Esophagus (tissue), 2 donors: ENCODE data around the gene KRTAP4-11. TPM values are rescaled to one million over a fixed set of nuclear protein-coding genes. Genes with fewer than 3 reads are reported as not detected.
"Not testable (repeated sequence)": the region's sequence is repeated elsewhere in the genome, so short reads cannot be mapped to it uniquely, and the experiment has no call there.

Source experiments
- H3K27ac ChIP-seq, 2 donors: one replicate each; pipeline ENCODE4 v1.5.1; 2013; ENCODE audit warnings: low read depth in 2 of 2, mild to moderate bottlenecking in 2 of 2, inconsistent platforms in 1 of 2, low read length in 1 of 2, moderate library complexity in 1 of 2
- H3K27me3 ChIP-seq, 2 donors: one replicate each; pipeline ENCODE4 v1.6.1; 2013; ENCODE audit warnings: low read length in 2 of 2, control low read depth in 1 of 2, mild to moderate bottlenecking in 1 of 2; ENCODE audit not compliant: insufficient read depth in 2 of 2, control insufficient read depth in 1 of 2
- H3K36me3 ChIP-seq, 2 donors: one replicate each; pipeline ENCODE4 v1.6.1; 2013; ENCODE audit warnings: low read length in 1 of 2; ENCODE audit not compliant: control insufficient read depth in 2 of 2, insufficient read depth in 2 of 2
- H3K4me1 ChIP-seq, 2 donors: one replicate each; pipeline ENCODE4 v1.6.1; 2013; ENCODE audit warnings: low read length in 1 of 2; ENCODE audit not compliant: control insufficient read depth in 2 of 2, insufficient read depth in 2 of 2
- H3K4me3 ChIP-seq, 2 donors: one replicate each; pipeline ENCODE4 v1.5.1; 2013; ENCODE audit warnings: low read length in 2 of 2, mild to moderate bottlenecking in 2 of 2, low read depth in 1 of 2, moderate library complexity in 1 of 2
- H3K9me3 ChIP-seq, 2 donors: one replicate each; pipeline ENCODE4 v1.6.1; 2013; ENCODE audit warnings: mild to moderate bottlenecking in 2 of 2, low read depth in 1 of 2, low read length in 1 of 2, moderate library complexity in 1 of 2; ENCODE audit not compliant: control insufficient read depth in 2 of 2, insufficient read depth in 1 of 2
- WGBS, 2 donors: extraction: QIAGEN DNeasy Blood & Tissue Kit; methylation state at CpG; one replicate each; pipeline ENCODE4 v1.1.7; 2013; 5-methylcytosine and 5-hydroxymethylcytosine counted together
- polyA plus RNA-seq, 2 donors: library from polyadenylated mRNA; stranded (reverse); fragments of 200-250 nt; gene quantifications; one replicate each; pipeline ENCODE4 v1.2.3, GENCODE V29; 2013
- donor health status: healthy with polysubstance abuse.
- donor health status: Bipolar disorder and iron deficiency.

KRTAP4-11 gene
- polyA plus RNA-seq, 2 donors = not detected

- Histone ChIP-seq H3K27me3 (no peaks in the 10 kb centered on the region), H3K4me3 (no peak overlapping the region), H3K9me3 (peaks cover 0 to 2% of the 10 kb centered on the region in 2 donors), H3K4me1 (no peaks in the 10 kb centered on the region), H3K27ac (no peak overlapping the region), H3K36me3 (no peaks in the 10 kb centered on the region)
- 91 to 97% methylated on average over 2 of the region's 2 CpGs for WGBS, 2 donors
Observed at GRCh38 chr17:41147531-41148204, 29.5 kb upstream of the KRTAP4-11 start.

GRCh38 chr17:41145261-41145660 lies 27.1 kb upstream of the KRTAP4-11 start:
- Histone ChIP-seq H3K4me1 (no peaks in the 10 kb centered on the region), H3K4me3 (no peak overlapping the region), H3K36me3 (no peaks in the 10 kb centered on the region), H3K27ac (no peak overlapping the region), H3K9me3 (peaks cover under 1 to 2% of the 10 kb centered on the region in 2 donors), H3K27me3 (no peaks in the 10 kb centered on the region)
- WGBS, 2 donors = 91 to 92% methylated on average over 2 of the region's 2 CpGs

GRCh38 chr17:41144846-41145245 lies 26.7 kb upstream of the KRTAP4-11 start:
- WGBS, 2 donors = 77 to 86% methylated on average over 1 of the region's 1 CpG
- Histone ChIP-seq H3K4me3 (no peak overlapping the region), H3K9me3 (peaks cover 5 to 6% of the 10 kb centered on the region in 2 donors), H3K36me3 (no peaks in the 10 kb centered on the region), H3K27me3 (no peaks in the 10 kb centered on the region), H3K27ac (no peak overlapping the region), H3K4me1 (no peaks in the 10 kb centered on the region)

GRCh38 chr17:41141361-41141760 lies 23.2 kb upstream of the KRTAP4-11 start:
- Histone ChIP-seq H3K4me3 (no peak overlapping the region), H3K27ac (no peak overlapping the region), H3K4me1 (no peaks in the 10 kb centered on the region), H3K36me3 (no peaks in the 10 kb centered on the region), H3K9me3 (peaks cover 6 to 8% of the 10 kb centered on the region in 2 donors), H3K27me3 (no peaks in the 10 kb centered on the region)

GRCh38 chr17:41140360-41141131 lies 22.4 kb upstream of the KRTAP4-11 start, which contains the start of gene KRTAP4-6:
Gene KRTAP4-6 (minus strand): TSS chr17:41140544. CDS start chr17:41140487, 57 bp downstream.
- Histone ChIP-seq H3K4me1 (no peaks in the 10 kb centered on the region), H3K9me3 (peaks cover 6 to 8% of the 10 kb centered on the region in 2 donors), H3K27ac (no peak within 1 kb of the TSS), H3K36me3 (no peaks in the 10 kb centered on the region), H3K27me3 (no peaks in the 10 kb centered on the region), H3K4me3 (no peak within 1 kb of the TSS)
- 82 to 83% methylated on average over 6 of the region's 6 CpGs for WGBS, 2 donors

GRCh38 chr17:41139865-41140264 lies 21.7 kb upstream of the KRTAP4-11 start:
- not testable (repeated sequence) for H3K4me3 ChIP-seq, H3K36me3 ChIP-seq, H3K27me3 ChIP-seq, H3K4me1 ChIP-seq, H3K9me3 ChIP-seq, H3K27ac ChIP-seq
- 84 to 90% methylated on average over 12 of the region's 12 CpGs for WGBS, 2 donors

GRCh38 chr17:41133880-41134735 lies 15.9 kb upstream of the KRTAP4-11 start:
- H3K9me3 ChIP-seq = no peaks in the 10 kb centered on the region
- no peaks in the 10 kb centered on the region for H3K27me3 ChIP-seq
- no peaks in the 10 kb centered on the region for H3K4me1 ChIP-seq
- no peak overlapping the region for H3K27ac ChIP-seq
- H3K36me3 ChIP-seq = no peaks in the 10 kb centered on the region
- WGBS, 2 donors = 53 to 56% methylated on average over 2 of the region's 2 CpGs
- H3K4me3 ChIP-seq = no peak overlapping the region

- Histone ChIP-seq H3K27me3 (no peaks in the 10 kb centered on the region), H3K4me3 (no peak overlapping the region), H3K9me3 (no peaks in the 10 kb centered on the region), H3K4me1 (no peaks in the 10 kb centered on the region), H3K27ac (no peak overlapping the region), H3K36me3 (no peaks in the 10 kb centered on the region)
- WGBS, 2 donors = 73 to 75% methylated on average over 3 of the region's 3 CpGs
Observed at GRCh38 chr17:41131979-41132378, 13.8 kb upstream of the KRTAP4-11 start.

- Histone ChIP-seq H3K27me3 (no peaks in the 10 kb centered on the region), H3K9me3 (no peaks in the 10 kb centered on the region), H3K4me3 (no peak overlapping the region), H3K36me3 (no peaks in the 10 kb centered on the region), H3K27ac (no peak overlapping the region), H3K4me1 (no peaks in the 10 kb centered on the region)
- WGBS, 2 donors = 54 to 58% methylated on average over 1 of the region's 1 CpG
Observed at GRCh38 chr17:41127371-41127770, 9.2 kb upstream of the KRTAP4-11 start.
